Rectal smooth muscle tissue (tissue), 1 donor: ENCODE data around the gene C8G.
A peak's percentile ranks its signal among the peaks of the same experiment; 100 is the strongest.

Source experiments
- H3K27ac ChIP-seq: one replicate; pipeline ENCODE4 v1.7.0; 2013; ENCODE audit warnings: low read depth, low read length, inconsistent platforms
- H3K27me3 ChIP-seq: one replicate; pipeline ENCODE4 v1.7.0; 2013; ENCODE audit warnings: low read length; ENCODE audit not compliant: control insufficient read depth, insufficient read depth
- H3K36me3 ChIP-seq: one replicate; pipeline ENCODE4 v1.7.0; 2013; ENCODE audit warnings: low read length; ENCODE audit not compliant: control insufficient read depth, insufficient read depth
- H3K4me1 ChIP-seq: one replicate; pipeline ENCODE4 v1.7.0; 2013; ENCODE audit warnings: low read length; ENCODE audit not compliant: control insufficient read depth, insufficient read depth
- H3K4me3 ChIP-seq: one replicate; pipeline ENCODE4 v1.7.0; 2013; ENCODE audit warnings: low read length
- H3K9ac ChIP-seq: one replicate; pipeline ENCODE4 v1.7.0; 2013; ENCODE audit warnings: low read length

Gene C8G

DNA sequence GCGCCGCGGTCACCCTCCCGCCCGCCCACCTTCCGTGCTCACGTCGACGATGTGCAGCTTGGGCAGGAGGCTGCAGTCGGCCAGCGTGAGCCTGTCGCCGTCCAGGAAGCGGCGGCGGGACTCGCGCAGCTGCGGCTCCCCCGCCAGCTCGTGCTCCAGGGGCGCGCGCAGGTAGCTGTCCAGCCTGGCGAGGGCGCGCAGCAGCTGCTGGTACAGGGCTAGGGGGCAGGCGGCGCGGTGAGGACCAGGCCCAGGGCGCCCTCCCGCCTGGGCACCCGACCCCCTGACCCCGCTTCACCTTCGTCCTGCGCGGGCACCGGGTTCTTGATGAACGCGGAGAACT lies 49.8 kb downstream of the C8G start:
- peaks cover 3% of the 10 kb centered on the region for H3K4me1 ChIP-seq
- no peaks in the 10 kb centered on the region for H3K36me3 ChIP-seq
- peaks cover 3% of the 10 kb centered on the region for H3K27me3 ChIP-seq
- H3K27ac ChIP-seq = no peak overlapping the region
- no peak overlapping the region for H3K4me3 ChIP-seq
- H3K9ac ChIP-seq = no peak overlapping the region

DNA sequence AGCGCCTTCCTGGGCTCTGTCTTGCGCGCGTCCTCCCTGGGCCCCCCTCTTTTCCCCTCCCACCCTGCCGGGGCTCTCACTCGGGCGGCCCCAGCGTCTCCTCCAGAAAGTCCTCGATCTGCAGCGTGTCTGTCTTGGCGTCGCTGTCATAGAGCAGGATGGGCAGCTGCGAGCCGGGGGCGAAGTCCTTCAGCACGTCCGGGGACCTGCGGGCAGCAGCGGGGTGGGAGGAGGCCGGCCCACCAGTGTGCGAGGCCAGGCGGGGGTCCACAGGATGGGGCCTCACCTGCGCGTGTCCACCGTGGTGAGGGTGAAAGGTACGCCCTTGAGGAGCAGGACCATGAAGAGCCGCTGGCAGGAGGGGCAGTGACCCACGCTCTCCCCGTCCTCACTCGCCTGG lies 50.3 kb downstream of the C8G start:
- H3K9ac ChIP-seq = no peak overlapping the region
- H3K4me1 ChIP-seq = peaks cover 3% of the 10 kb centered on the region
- H3K27ac ChIP-seq = no peak overlapping the region

DNA sequence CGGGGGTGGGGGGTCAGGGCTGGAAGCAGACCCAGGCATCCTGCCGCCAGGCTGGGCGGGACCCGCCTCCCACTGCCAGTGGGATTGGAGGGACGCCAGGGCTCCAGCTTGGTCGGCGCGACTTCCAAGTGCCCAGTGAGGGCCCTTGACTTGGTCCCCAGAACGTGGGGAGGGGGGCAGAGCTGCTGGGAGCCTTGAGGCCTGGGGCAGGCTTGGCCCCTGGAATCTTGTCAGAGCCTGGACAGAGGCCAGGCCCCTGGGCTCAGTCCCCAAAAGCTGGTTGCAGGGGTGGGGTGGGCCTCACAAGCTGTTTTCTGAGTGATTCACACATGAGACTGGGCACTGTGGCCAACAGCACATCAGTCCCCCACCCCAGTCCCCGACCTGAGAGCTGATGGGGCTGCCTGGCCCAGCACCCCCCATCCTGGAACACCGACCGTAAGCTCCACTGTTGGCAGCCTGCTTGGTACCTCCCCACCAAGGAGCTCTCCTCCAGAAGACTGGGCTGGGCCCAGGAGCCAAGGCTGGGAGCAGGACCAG lies 50.8 kb downstream of the C8G start:
- H3K27me3 ChIP-seq = peaks cover 3% of the 10 kb centered on the region
- peak overlapping the region; percentile 43 for H3K4me3 ChIP-seq
- H3K36me3 ChIP-seq = no peaks in the 10 kb centered on the region
- H3K4me1 ChIP-seq = peaks cover 3% of the 10 kb centered on the region
- H3K9ac ChIP-seq = no peak overlapping the region
- H3K27ac ChIP-seq = no peak overlapping the region

More for the DNA sequence above, 50.3 kb downstream of the C8G start:
- Histone ChIP-seq H3K4me3 (no peak overlapping the region), H3K27me3 (peaks cover 3% of the 10 kb centered on the region), H3K36me3 (no peaks in the 10 kb centered on the region)
